Measurements from ENCODE around the gene TOMM40L.

The TOMM40L gene

GRCh38 chr1:161197560-161198193 lies 28.2 kb upstream of the TOMM40L start:
- no peak overlapping the region for H3K27ac ChIP-seq
- TF ChIP-seq CTCF (IDR thresholded peaks at IDR 0.05): no peak
- no peak for TF ChIP-seq ZFX (IDR thresholded peaks at IDR 0.05; ENCODE audit: borderline replicate concordance)

GRCh38 chr1:161198194-161198896 lies 27.5 kb upstream of the TOMM40L start:
- TF ChIP-seq CTCF (IDR thresholded peaks at IDR 0.05) (peak; percentile 21), ZFX (IDR thresholded peaks at IDR 0.05; ENCODE audit: borderline replicate concordance) (no peak)
- no peak overlapping the region for H3K27ac ChIP-seq

- H3K27ac ChIP-seq: no peak within 1 kb of the TSS
- no peak for TF ChIP-seq ZFX (IDR thresholded peaks at IDR 0.05; ENCODE audit: borderline replicate concordance)
- no peak for TF ChIP-seq CTCF (IDR thresholded peaks at IDR 0.05)
Measured at GRCh38 chr1:161198897-161199431, 26.9 kb upstream of the TOMM40L start, which contains the start of gene ADAMTS4. TSS of gene ADAMTS4 (minus strand) at chr1:161199054. CDS start at chr1:161198627, 427 bp downstream.

GRCh38 chr1:161199506-161200139 lies 26.2 kb upstream of the TOMM40L start:
- H3K27ac ChIP-seq: no peak overlapping the region
- TF ChIP-seq CTCF (IDR thresholded peaks at IDR 0.05): no peak
- TF ChIP-seq ZFX (IDR thresholded peaks at IDR 0.05; ENCODE audit: borderline replicate concordance): no peak

DNA sequence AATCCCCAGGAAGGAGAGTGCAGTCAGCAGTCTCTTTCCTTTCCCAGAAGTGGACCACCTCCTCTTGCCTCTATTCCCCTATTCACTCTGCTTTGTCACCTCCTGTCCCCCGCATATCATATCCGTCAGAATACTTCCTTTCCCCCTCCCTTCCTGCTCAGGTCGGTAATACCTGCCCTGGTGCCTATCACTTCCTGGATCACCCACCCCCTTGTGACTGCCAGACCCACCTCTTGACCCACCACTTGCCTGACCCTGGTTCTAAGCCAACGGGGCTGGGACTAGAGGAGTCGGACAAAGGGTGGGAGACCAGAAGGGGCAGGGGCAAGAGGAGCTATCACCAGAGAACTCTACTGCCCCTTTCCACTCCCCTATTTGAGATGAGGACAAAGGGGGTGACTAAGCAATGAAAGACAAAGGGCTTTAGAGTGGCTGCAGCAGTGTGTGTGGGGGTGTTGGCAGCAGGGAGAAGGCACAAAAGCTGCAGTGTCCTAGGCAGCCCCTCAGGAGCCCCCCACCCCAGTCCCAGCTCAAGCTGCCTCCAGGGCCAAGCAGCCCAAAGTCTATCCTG lies 25.4 kb upstream of the TOMM40L start:
- TF ChIP-seq CTCF (IDR thresholded peaks at IDR 0.05) (no peak), ZFX (IDR thresholded peaks at IDR 0.05; ENCODE audit: borderline replicate concordance) (no peak)
- H3K27ac ChIP-seq: peak overlapping the region; percentile 88

GRCh38 chr1:161200992-161201835 lies 24.6 kb upstream of the TOMM40L start:
- H3K27ac ChIP-seq: peak overlapping the region; percentile 88

More at GRCh38 chr1:161200992-161201835, 24.6 kb upstream of the TOMM40L start:
- no peak for TF ChIP-seq CTCF (IDR thresholded peaks at IDR 0.05)
- TF ChIP-seq ZFX (IDR thresholded peaks at IDR 0.05; ENCODE audit: borderline replicate concordance): no peak
